ENCODE data around the gene PNPLA6. TPM values are rescaled to one million over a fixed set of nuclear protein-coding genes. Genes with fewer than 3 reads are reported as not detected.

Gene PNPLA6
- total and polyA plus RNA-seq, 2 experiments from 2014 or later: 66.6 to 135 TPM

- TF ChIP-seq, protein P1, sequence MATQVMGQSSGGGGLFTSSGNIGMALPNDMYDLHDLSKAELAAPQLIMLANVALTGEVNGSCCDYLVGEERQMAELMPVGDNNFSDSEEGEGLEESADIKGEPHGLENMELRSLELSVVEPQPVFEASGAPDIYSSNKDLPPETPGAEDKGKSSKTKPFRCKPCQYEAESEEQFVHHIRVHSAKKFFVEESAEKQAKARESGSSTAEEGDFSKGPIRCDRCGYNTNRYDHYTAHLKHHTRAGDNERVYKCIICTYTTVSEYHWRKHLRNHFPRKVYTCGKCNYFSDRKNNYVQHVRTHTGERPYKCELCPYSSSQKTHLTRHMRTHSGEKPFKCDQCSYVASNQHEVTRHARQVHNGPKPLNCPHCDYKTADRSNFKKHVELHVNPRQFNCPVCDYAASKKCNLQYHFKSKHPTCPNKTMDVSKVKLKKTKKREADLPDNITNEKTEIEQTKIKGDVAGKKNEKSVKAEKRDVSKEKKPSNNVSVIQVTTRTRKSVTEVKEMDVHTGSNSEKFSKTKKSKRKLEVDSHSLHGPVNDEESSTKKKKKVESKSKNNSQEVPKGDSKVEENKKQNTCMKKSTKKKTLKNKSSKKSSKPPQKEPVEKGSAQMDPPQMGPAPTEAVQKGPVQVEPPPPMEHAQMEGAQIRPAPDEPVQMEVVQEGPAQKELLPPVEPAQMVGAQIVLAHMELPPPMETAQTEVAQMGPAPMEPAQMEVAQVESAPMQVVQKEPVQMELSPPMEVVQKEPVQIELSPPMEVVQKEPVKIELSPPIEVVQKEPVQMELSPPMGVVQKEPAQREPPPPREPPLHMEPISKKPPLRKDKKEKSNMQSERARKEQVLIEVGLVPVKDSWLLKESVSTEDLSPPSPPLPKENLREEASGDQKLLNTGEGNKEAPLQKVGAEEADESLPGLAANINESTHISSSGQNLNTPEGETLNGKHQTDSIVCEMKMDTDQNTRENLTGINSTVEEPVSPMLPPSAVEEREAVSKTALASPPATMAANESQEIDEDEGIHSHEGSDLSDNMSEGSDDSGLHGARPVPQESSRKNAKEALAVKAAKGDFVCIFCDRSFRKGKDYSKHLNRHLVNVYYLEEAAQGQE (IDR thresholded peaks at IDR 0.05; ENCODE audit: unreplicated experiment): no peak
- TF ChIP-seq EZH2phosphoT487 (IDR thresholded peaks at IDR 0.05; ENCODE audit: unreplicated experiment): no peak
- no peak for TF ChIP-seq ETS1 (IDR thresholded peaks at IDR 0.05)
- TF ChIP-seq NANOG (IDR thresholded peaks at IDR 0.05; ENCODE audit: borderline replicate concordance): no peak
- no peak for TF ChIP-seq ZNF331 (CRISPR knock-in tag; IDR thresholded peaks at IDR 0.05; ENCODE audit: low read depth)
- TF ChIP-seq JUNB (IDR thresholded peaks at IDR 0.05; ENCODE audit: unreplicated experiment): no peak
Measured at GRCh38 chr19:7524523-7524922, 11.0 kb upstream of the PNPLA6 start (continued).

GRCh38 chr19:7524992-7525739 lies 10.4 kb upstream of the PNPLA6 start:
- ATAC-seq (no peak), DNase-seq (ENCODE audit: low spot score) (no peak)
- H3K27me3 ChIP-seq (ENCODE audit: insufficient read depth): no peaks in the 10 kb centered on the region
- Mint-ChIP-seq H3K27ac (no peak overlapping the region), H3K4me1 (peaks cover 6% of the 10 kb centered on the region; the same call in 2 of the 3 replicates), H3K9me3 (no peaks in the 10 kb centered on the region; the same call in 2 of the 3 replicates), H3K27me3 (ENCODE audit: insufficient read depth, low read depth, poor library complexity) (peaks cover 7% of the 10 kb centered on the region), H3K36me3 (ENCODE audit: low read depth) (peaks cover 10% of the 10 kb centered on the region; the same call in 2 of the 3 replicates), H3K4me3 (no peak overlapping the region)
- H3K4me1 ChIP-seq (ENCODE audit: insufficient read depth): peaks cover 15% of the 10 kb centered on the region
- no peak overlapping the region for H2AFZ ChIP-seq
- no peaks in the 10 kb centered on the region; the same call in 1 of the 2 replicates for H3F3A ChIP-seq (replicated peaks; ENCODE audit: low read depth)
- H3K4me3 ChIP-seq: no peak overlapping the region
- no peak overlapping the region for H3K27ac ChIP-seq (ENCODE audit: low read depth)
- H3K4me2 ChIP-seq: no peak overlapping the region
- peaks cover 5% of the 10 kb centered on the region; the same call in 1 of the 2 replicates for H3K79me2 ChIP-seq (replicated peaks; ENCODE audit: insufficient read depth)
- H3K9me2 ChIP-seq (ENCODE audit: insufficient read depth): no peaks in the 10 kb centered on the region
- H4K20me1 ChIP-seq (replicated peaks; ENCODE audit: insufficient read depth): no peaks in the 10 kb centered on the region
- H3K36me3 ChIP-seq (ENCODE audit: insufficient read depth): no peaks in the 10 kb centered on the region
- TF ChIP-seq ETS1 (IDR thresholded peaks at IDR 0.05) (no peak), EZH2phosphoT487 (IDR thresholded peaks at IDR 0.05; ENCODE audit: unreplicated experiment) (no peak), POLR2AphosphoS5 (IDR thresholded peaks at IDR 0.05; ENCODE audit: low read depth) (no peak), STAT1 (IDR thresholded peaks at IDR 0.05; ENCODE audit: unreplicated experiment) (no peak)
- TF ChIP-seq, protein P1 (IDR thresholded peaks at IDR 0.05; ENCODE audit: unreplicated experiment): no peak
